ENCODE data around the gene CLCN4. TPM values are rescaled to one million over a fixed set of nuclear protein-coding genes. Genes with fewer than 3 reads are reported as not detected.

Gene CLCN4
- total RNA-seq, 1 experiment from 2014 or later: 3.1 TPM

DNA sequence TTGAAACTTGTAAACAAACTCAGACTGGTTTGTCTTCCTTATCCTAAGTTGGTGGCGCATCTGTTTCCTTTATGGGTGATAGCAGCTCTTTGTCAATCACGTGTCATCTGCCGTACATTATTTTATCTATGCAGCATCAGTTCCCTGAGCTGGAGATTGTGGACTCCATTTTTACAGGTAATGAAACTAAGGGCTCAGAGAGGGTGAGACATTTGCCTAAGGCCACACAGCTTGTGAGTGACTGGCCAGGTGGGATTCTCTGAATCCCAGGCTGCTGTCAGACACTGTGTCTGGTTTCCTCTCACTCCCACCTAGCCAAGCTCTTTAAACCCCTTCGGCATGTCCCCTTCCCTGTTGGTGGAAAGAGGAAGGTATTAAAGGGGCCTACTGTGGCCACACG, 41.7 kb upstream of the CLCN4 start:
- Histone ChIP-seq H3K27me3 (ENCODE audit: insufficient read depth, low read depth) (no peaks in the 10 kb centered on the region), H2AFZ (no peak overlapping the region), H3K79me2 (ENCODE audit: low read depth) (no peaks in the 10 kb centered on the region), H3K4me2 (no peak overlapping the region), H3K4me1 (replicated peaks; ENCODE audit: insufficient read depth) (no peaks in the 10 kb centered on the region), H4K20me1 (ENCODE audit: insufficient read depth) (no peaks in the 10 kb centered on the region), H3F3A (ENCODE audit: insufficient read depth, low read depth) (peaks cover 10% of the 10 kb centered on the region; the same call in 1 of the 2 replicates), H3K4me3 (no peak overlapping the region), H3K27ac (no peak overlapping the region), H3K36me3 (ENCODE audit: low read depth) (peaks cover 15% of the 10 kb centered on the region), H3K9me2 (ENCODE audit: insufficient read depth) (no peaks in the 10 kb centered on the region), H3K9me3 (ENCODE audit: insufficient read depth, low read depth) (peaks cover 10% of the 10 kb centered on the region)
- no peak for DNase-seq
- BruUV-seq (replicated peaks): no TSS peak
- POLR2A ChIA-PET (ENCODE audit: unreplicated experiment): no interaction called here
- intact Hi-C loops (cut with micrococcal nuclease; ENCODE audit: unreplicated experiment): loop anchor here (5.0 to 10.0 kb wide), 2 partner anchors 1298 to 1370 kb away; no protein-coding TSS in a partner anchor
- CTCF ChIA-PET: interaction anchor here (0.5 kb wide), 1 partner anchor 9 kb away, joined by 4 read pairs; no protein-coding TSS in a partner anchor
- TF ChIP-seq, protein P1, sequence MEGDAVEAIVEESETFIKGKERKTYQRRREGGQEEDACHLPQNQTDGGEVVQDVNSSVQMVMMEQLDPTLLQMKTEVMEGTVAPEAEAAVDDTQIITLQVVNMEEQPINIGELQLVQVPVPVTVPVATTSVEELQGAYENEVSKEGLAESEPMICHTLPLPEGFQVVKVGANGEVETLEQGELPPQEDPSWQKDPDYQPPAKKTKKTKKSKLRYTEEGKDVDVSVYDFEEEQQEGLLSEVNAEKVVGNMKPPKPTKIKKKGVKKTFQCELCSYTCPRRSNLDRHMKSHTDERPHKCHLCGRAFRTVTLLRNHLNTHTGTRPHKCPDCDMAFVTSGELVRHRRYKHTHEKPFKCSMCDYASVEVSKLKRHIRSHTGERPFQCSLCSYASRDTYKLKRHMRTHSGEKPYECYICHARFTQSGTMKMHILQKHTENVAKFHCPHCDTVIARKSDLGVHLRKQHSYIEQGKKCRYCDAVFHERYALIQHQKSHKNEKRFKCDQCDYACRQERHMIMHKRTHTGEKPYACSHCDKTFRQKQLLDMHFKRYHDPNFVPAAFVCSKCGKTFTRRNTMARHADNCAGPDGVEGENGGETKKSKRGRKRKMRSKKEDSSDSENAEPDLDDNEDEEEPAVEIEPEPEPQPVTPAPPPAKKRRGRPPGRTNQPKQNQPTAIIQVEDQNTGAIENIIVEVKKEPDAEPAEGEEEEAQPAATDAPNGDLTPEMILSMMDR (conservative IDR thresholded peaks at IDR 0.05): no peak
- TF ChIP-seq EZH2 (IDR thresholded peaks at IDR 0.05; ENCODE audit: low read depth): no peak

DNA sequence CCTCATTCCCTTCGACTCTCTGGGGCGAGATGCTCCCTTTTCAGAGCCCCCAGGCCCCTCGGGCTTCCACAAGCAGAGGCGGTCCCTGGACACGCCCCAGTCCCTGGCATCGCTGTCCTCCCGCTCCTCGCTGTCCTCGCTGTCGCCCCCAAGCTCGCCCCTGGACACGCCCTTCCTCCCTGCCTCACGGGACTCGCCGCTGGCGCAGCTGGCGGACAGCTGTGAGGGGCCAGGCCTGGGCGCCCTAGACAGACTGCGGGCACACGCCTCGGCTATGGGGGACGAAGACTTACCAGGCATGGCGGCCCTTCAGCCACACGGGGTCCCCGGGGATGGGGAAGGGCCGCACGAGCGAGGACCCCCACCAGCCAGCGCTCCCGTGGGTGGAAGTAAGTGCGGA, 39.5 kb upstream of the CLCN4 start:
- Histone ChIP-seq H3K27me3 (ENCODE audit: insufficient read depth, low read depth) (no peaks in the 10 kb centered on the region), H3K27ac (no peak overlapping the region), H3K4me3 (no peak overlapping the region), H3K79me2 (ENCODE audit: low read depth) (no peaks in the 10 kb centered on the region), H3K36me3 (ENCODE audit: low read depth) (peaks cover 29% of the 10 kb centered on the region), H3K9me3 (ENCODE audit: insufficient read depth, low read depth) (peaks cover 30% of the 10 kb centered on the region), H3K9me2 (ENCODE audit: insufficient read depth) (no peaks in the 10 kb centered on the region), H3K4me2 (no peak overlapping the region), H2AFZ (no peak overlapping the region), H4K20me1 (ENCODE audit: insufficient read depth) (no peaks in the 10 kb centered on the region), H3K4me1 (replicated peaks; ENCODE audit: insufficient read depth) (no peaks in the 10 kb centered on the region), H3F3A (ENCODE audit: insufficient read depth, low read depth) (peaks cover 13% of the 10 kb centered on the region; the same call in 1 of the 2 replicates)
- POLR2A ChIA-PET (ENCODE audit: unreplicated experiment): interaction anchor here (0.6 kb wide), 1 partner anchor 16 kb away, joined by 6 read pairs; no protein-coding TSS in a partner anchor
- intact Hi-C loops (cut with micrococcal nuclease; ENCODE audit: unreplicated experiment): loop anchor here (5.0 to 10.0 kb wide), 2 partner anchors 1300 to 1372 kb away; no protein-coding TSS in a partner anchor
- TF ChIP-seq EZH2 (IDR thresholded peaks at IDR 0.05; ENCODE audit: low read depth): no peak
- TF ChIP-seq, protein P1 (conservative IDR thresholded peaks at IDR 0.05): no peak
- no TSS peak for BruUV-seq (replicated peaks)
- CTCF ChIA-PET: no interaction called here
- DNase-seq: no peak

DNA sequence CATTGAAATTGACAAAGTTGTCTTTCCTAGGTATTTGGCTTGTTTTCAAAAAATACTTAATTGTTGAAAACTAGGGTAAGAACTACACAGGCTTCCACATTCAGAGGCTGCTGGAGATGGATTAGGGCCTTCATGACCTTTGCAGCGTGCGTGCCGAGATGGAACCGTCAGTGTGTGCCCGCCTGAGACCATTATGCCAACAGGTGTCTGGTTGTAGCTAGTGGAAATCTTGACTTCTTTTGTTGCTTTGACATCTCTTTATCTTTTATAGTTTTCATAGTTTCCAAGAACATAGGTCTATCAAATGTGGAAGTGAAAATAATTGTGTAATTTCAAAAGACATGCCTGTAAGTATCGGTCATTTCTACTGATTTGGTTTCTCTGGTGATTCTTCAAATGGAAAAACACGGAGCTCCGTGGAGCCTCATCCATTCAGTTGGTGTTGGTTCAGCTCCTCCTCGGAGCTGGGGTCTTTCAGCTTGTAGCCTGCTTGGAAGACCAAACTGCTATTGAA, 38.9 kb upstream of the CLCN4 start:
- CTCF ChIA-PET: no interaction called here
- no peak for DNase-seq

More for the DNA sequence above, 38.9 kb upstream of the CLCN4 start:
- no peak for TF ChIP-seq EZH2 (IDR thresholded peaks at IDR 0.05; ENCODE audit: low read depth)
- TF ChIP-seq, protein P1 (conservative IDR thresholded peaks at IDR 0.05): no peak
- peaks cover 32% of the 10 kb centered on the region for H3K36me3 ChIP-seq (ENCODE audit: low read depth)
- H3F3A ChIP-seq (ENCODE audit: insufficient read depth, low read depth): peaks cover 13% of the 10 kb centered on the region; the same call in 1 of the 2 replicates
- H2AFZ ChIP-seq: no peak overlapping the region
- H3K4me3 ChIP-seq: no peak overlapping the region
- H3K79me2 ChIP-seq (ENCODE audit: low read depth): no peaks in the 10 kb centered on the region
- H3K9me2 ChIP-seq (ENCODE audit: insufficient read depth): no peaks in the 10 kb centered on the region
- H3K4me2 ChIP-seq: no peak overlapping the region
- H3K4me1 ChIP-seq (replicated peaks; ENCODE audit: insufficient read depth): no peaks in the 10 kb centered on the region
- H4K20me1 ChIP-seq (ENCODE audit: insufficient read depth): no peaks in the 10 kb centered on the region
- H3K27me3 ChIP-seq (ENCODE audit: insufficient read depth, low read depth): no peaks in the 10 kb centered on the region
- no TSS peak for BruUV-seq (replicated peaks)
- intact Hi-C loops (cut with micrococcal nuclease; ENCODE audit: unreplicated experiment): loop anchor here (5.0 to 10.0 kb wide), 2 partner anchors 1301 to 1373 kb away; no protein-coding TSS in a partner anchor
- peaks cover 30% of the 10 kb centered on the region for H3K9me3 ChIP-seq (ENCODE audit: insufficient read depth, low read depth)
- POLR2A ChIA-PET (ENCODE audit: unreplicated experiment): interaction anchor here (0.6 kb wide), 1 partner anchor 15 kb away, joined by 6 read pairs; no protein-coding TSS in a partner anchor
- no peak overlapping the region for H3K27ac ChIP-seq
